Activated T-helper 1 cell treated with anti-CD3 and anti-CD28 coated beads, Interleukin-2, amount 50 U/mL, for 16 hours (primary cell): Measurements from ENCODE around the gene TSPAN33.

ENCODE experiments used
- DNase-seq, 2 donors: peaks; one replicate each; pipeline ENCODE4 v3.0.0-alpha.2; 2020; ENCODE audit warnings: low read depth in 1 of 2, low spot score in 1 of 2

Gene TSPAN33

GRCh38 chr7:129134356-129134987 is 10.0 kb upstream of the TSPAN33 start:
- DNase-seq, result no peak

DNA sequence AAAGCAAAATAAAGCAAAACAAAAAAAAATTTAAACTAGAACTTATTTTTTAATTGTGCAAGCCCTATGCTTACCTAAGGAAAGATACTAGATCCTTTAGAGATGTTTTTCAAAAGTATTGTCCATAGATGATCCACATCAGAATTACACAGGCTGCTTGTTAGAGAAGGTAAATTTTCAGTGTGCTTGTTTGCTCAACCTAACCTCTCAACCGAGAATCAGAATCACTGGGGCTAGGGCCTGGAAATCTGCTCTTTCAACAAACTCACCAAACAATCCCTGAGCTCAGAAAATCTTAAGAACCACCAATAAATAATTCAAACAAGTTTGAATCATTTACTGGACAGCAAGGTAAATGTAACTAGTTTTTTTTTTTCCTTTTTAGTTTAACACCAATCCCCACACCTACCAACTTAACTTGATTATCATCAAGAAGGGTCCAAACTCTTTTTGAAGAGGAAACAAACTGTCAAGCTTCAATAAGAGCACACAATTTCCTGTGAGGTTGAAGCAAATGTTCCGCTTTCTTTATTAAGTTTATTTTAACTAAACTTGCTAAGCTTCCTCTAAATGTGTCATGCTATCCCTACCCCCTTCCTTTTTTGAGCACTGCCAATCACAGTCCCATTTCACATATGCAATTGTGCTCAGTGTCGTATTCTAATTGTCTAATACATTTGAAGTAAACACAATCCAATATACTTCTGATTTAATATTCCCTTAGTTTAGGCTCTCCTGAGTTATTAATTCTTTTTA is 7.4 kb upstream of the TSPAN33 start:
- no peak for DNase-seq

DNA sequence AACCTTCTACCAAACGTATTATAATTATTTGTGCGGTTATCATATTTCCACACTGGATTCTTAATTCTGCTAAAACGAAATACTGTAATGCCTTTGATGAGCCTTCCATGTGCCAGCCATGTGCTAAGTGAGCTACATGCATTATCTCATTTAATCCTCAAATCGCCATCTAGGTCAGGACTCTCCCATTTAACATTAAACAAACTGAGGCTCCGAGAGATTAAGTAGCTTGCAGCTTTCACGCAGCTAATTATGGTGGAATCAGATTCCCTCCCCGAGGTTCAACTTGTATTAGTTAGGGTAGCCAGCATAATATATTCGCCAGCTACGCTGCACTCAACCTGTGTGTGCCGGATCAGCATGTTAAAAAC is 798 bp upstream of the TSPAN33 start:
- DNase-seq, result no peak

- DNase-seq, result no peak
These were observed 544 bp downstream of the TSPAN33 start for GRCh38 chr7:129144834-129145668.

DNA sequence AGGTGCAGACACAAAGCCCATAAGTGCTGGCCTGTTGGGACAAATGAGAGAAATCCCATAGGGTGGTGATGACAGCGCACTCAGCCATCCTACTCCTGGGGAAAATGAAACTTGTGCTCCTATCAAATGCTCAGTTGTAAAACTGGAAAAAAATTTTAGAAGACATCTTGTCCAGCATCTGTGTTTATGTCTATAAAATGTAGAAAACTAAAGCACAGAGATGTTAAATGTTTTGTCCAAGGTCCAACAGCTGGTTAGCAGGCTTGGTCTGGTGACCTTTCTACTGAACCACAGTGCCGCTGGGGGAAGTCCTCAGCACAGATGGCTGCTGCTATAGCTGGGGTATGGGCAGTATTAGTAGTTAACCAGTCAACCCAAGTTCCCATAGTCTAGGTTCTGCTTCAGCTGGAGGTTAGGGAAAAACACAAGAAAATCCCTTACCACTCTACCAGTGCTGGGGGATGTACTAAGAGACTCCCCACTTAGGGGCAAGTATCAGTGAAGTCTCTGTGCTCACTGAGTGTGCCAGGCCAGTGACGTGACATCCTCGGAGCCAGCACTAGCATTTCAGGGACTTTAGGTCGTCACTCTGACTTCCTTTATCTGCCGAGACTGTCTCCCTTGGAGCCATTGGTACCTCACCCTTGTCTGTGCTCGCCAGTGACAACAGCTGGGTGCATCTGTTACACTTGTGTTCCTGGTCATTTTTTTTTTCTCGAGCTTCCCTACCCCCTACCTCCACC is 1.9 kb downstream of the TSPAN33 start:
- DNase-seq, result no peak

GRCh38 chr7:129147731-129148130 is 3.2 kb downstream of the TSPAN33 start:
- no peak for DNase-seq

GRCh38 chr7:129149511-129149910 is 5.0 kb downstream of the TSPAN33 start:
- no peak for DNase-seq

DNA sequence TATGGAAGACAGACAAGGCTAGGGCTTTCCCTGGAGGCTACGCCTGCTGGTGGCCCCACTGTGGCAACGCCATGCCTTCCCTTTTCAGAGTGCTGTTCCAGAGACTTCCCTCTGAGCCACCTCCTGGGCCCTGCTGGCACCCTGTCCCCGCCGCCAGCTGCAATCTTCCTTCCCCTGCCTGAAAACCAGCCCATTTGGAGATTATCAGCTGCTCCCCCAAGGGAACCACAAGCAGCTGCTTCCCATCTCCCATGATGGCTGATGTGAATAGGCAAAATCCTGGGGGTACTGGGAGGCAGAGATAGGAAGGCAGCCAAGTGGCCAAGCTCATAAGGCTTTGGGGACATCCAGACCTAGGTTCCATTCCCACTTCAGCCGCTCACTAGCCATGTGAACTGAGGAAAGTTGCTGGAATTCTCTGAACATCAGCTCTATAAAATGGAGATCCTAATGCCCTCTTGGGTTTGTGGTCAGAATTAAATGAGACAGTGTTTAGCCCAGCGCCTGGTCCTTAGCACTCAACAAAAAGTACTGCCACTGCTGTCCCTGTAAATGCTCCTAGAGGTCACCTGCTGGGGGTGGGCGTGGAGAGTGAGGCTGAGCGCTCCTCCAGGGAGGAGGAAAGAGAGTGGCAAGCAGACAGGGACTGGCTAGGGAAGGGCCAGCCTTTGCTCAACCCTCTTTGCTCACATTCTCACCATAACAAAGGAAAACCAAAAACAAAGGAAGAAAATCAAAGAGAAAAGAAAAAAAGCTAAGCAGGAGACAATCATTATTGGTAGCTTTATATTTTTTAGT is 5.9 kb downstream of the TSPAN33 start:
- DNase-seq, result no peak

DNA sequence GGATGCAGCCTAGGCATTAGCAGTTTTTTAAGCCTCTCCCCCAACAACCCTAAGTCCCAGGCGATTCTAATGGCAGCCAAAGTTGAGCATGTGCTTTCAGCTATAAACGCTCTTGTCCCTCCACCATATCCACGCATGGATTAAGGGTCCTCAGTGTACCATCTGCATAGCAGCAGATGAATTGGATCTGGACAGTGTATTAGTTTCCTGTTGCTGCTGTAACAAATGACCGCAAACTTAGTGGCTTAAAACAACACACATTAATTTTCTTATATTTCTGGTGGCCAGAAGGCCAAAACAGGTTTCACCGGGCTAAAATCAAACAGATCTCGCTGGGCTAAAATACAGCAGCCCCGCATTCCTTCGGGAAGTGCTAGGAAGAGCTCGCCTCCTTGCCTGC is 13.1 kb downstream of the TSPAN33 start:
- no peak for DNase-seq

- no peak for DNase-seq
These were observed 15.0 kb downstream of the TSPAN33 start for GRCh38 chr7:129159539-129159938.

GRCh38 chr7:129160161-129160905 is 15.8 kb downstream of the TSPAN33 start:
- no peak for DNase-seq

GRCh38 chr7:129161524-129162225 is 17.2 kb downstream of the TSPAN33 start:
- no peak for DNase-seq

- no peak for DNase-seq
These were observed 18.2 kb downstream of the TSPAN33 start for GRCh38 chr7:129162732-129163131.

DNA sequence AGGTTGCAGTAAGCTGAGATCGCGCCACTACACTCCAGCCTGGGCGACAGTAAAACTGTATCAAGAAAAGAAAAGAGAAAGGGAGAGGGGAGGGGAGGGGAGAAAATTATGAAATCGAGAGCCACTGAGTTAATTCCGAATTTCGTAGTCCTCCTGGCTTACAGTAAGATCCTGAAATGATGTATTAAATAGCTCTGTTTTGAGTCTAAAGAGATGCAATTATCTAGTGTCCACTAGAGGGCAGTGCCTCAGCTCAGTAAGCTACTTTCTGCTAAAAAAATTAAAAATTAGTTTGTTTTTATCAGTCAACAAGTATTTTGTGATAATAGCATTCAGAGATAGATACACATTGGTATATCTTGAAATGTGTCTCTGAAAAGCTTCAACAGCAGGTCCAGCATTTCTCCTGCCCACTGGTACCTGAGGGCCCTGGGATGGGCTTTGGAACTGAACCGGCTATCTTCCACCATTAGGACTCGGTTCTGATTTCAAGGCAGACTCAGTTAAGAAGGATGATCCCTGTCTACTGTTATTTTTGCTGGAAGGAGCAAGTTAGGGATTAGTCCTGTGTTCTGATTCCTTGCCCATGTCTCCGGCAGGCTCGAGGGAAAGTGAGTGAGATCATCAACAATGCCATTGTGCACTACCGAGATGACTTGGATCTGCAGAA is 19.5 kb downstream of the TSPAN33 start:
- no peak for DNase-seq

GRCh38 chr7:129166745-129167144 is 22.2 kb downstream of the TSPAN33 start:
- no peak for DNase-seq

DNA sequence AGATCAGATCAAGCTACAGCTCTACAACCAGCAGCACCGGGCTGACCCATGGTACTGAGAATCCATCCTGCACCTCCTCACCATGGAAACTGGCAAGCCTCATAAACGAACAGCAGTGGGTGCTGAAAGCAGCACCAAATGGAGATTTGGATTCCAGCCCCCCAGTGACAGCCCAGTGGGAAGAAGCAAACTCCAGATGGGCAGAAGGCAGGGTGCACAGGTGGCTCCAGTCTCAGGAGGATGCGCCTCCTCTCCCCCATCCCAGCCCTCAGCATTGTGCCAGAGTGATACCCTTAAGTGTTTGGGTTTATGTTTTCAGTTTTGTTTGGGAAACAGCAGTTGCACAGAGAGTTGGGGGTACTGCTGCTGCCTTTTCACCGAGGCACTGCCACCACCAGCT is 23.3 kb downstream of the TSPAN33 start:
- no peak for DNase-seq

DNA sequence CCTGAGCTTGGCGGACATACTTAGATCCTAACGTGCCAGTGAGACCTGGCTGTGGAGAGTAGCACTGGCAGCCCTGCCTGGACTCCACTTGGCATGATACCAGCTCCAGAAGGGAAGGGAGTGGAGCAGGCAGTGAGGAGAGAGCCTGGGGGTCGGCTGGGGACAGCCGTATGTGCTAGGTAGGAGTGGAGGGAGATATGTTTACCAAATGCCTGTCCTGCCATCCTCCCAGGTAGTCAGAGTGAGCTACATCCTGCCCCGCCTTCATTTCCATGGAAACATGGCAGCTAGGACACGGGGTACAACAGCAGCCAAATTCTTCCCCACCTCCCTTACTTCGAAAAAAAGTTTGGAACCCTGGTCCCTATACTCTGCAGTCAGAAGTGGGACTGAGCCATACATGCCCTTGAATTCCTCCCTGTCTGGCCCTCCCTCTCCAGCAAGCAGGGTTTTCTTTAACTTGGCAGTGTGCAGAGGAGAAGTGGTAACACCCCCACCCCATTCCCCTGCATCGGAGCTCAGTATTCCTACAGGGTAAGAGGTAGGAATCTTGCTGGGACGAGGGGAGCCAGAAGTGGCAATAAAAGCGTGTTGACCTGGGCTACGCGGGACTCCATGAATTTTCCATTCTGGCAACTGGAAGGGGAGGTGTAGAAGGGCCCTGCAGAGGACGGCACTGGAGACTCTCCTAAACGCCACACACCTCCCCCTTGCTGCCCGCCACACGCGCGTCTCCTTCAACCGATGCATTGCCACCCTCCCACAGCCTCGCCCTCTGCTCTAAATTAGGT is 23.9 kb downstream of the TSPAN33 start:
- no peak for DNase-seq

GRCh38 chr7:129169171-129169671 is 24.7 kb downstream of the TSPAN33 start:
- no peak for DNase-seq
